Measurements from ENCODE around the gene NALF2.
A peak's percentile ranks its signal among the peaks of the same experiment; 100 is the strongest.

Gene NALF2

DNA sequence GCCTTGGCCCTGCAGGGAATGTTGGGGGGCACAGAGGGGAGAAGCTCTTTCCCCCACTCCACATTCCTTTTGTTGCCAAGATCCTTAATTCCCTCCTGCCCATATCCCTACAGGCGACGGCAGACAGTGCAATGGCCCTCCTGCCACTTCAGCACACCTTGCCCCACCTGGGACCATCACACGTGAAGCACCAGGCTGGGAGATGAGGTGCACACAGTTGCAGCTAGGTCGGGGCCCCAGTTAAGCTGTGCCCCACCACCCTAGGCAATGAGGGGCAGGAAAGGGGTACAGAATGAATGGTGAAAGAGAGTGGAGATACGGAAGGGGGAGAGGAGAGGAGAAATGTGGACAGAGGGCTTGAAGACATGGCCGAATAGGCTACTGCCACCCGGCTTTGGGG is 26.2 kb downstream of the NALF2 start:
- no peak for DNase-seq

DNA sequence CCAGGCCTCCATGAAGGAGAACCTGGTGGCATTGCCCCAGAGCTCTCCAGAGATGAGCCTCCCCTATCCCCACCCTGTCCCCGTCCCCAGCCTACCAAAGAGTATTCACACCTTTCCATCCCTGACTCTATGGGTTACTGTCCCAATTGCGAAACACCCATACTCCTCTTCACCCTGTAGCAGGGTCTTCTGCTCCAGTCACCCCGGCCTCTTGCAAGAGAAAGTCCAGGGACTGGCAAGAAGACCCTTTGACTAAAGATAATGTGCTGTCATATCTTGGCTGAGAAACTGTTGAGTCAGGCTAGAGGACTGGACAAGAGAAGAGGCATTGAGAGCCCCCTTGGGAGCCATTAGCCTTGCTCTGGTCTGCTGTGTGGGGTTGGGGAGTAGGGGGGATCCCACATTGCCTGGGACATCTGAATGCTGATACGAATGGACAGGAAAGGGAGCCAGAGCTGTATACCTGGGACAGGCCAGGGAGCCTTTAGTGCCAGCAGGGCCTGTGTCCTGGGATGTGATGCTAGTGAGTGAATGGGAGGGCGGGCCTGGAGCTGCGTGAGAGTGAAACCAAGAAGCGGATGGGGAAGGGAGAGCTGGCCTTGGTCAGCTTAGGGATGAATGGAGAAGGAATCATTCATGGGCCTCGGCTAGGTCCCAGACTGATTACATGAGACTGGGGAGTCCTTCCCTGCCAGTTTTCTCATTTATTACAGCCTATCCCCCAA is 27.1 kb downstream of the NALF2 start:
- no peak for DNase-seq

DNA sequence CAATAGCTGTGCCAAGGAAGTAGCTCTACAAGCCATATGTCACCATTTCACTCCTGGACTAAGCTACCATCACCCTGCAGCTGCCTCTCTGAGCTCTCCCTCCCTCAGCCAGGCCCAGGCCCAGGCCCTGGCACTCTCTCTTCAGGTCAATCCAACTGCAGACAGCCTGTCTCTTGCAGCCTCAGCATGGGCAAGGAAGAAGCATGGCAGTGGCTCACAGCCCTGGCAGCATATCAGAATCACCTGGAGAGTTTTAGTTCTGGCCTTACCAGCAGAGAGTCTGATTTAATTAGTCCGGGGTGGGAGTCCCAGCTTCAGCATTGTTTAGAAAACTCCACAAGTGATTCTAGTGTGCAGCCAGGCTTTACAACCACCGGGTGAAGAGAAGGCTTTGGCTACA is 31.5 kb downstream of the NALF2 start:
- peak in 1 of 2 experiments; percentile 42 for DNase-seq

DNA sequence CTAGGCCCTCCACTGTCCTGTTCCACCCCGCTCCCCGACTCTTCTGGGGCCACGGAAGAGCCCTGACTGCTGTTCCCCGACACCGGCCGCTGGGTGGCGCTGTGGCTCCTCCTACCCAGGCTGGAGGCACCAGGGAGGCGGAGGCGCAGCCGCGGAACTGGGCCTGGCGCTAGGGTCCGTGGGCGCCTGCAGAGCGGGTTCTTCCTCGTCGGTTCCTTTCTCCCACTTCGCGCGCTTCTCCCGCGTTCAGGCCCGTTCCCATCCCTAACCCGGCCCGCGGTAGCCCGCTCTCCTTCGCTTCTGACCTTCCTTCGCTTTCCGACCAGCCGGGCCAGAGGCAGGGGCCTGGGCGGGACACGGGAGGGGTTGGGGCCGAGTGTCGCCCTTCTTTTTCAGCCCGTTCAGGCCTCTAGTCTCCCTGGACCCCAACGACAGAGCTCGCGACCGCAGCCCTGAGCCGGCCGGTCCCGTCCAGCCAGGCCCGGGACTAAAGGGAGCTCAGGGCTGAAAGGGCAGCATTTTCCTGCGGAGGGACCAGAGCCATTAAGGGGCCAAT is 34.3 kb downstream of the NALF2 start:
- no peak for DNase-seq

DNA sequence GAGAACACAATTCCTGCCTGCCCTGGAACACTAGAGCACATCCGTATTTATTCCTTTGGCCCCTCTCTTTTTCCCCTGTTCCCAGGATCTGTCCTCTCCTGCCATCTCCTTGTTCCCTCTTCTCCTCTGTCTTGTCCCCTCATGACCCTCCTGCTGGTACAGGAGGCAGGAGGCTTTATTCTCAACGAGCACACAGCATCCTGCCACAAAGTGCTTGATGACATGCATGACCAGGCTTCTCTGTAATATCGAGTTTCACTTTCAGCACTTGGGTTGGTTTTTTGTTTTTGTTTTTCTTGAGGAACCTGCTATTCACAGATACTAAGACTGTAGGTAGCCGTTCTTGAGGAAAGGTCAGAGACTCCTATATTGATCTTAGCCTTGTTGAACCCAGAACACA is 35.3 kb downstream of the NALF2 start:
- no peak for DNase-seq

DNA sequence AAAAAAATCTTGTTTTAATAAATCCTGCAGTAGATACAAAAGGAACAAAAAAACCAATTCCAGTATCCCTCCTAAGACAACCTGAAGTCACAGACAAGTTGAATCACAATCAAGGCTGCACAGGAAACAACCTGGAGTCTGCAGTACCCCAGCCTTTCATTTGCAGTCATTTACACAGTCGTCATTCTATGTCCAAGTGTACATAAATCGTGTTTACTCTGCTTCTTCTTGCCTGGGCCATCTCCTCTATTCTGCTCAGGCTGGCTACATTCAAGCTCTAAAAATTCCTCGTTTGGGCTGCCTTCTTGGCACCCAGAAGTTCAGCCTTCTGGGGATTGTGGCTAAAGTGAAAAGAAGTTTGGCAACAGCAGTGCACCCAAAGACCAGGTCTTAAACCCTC is 37.8 kb downstream of the NALF2 start:
- DNase-seq, result no peak

DNA sequence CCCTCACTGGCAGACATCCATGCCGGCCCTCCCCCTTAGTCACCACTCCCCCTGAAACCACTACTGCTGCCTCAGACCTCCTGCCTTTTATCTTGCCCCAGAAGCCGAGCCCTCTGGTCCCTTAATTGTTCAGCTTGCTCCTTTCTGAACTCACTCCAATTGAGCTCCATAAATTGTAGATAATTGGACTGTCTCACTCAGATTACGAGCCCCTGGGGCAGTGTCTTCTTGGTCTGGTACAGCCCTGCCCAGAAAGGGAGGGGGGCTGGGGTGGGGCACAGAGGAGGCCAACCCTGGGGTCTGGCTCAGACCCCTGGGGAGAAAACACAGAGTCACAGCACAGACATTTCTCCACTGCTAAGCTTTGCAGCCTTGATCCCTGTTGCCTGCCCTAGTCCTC is 39.4 kb downstream of the NALF2 start:
- DNase-seq, result no peak

DNA sequence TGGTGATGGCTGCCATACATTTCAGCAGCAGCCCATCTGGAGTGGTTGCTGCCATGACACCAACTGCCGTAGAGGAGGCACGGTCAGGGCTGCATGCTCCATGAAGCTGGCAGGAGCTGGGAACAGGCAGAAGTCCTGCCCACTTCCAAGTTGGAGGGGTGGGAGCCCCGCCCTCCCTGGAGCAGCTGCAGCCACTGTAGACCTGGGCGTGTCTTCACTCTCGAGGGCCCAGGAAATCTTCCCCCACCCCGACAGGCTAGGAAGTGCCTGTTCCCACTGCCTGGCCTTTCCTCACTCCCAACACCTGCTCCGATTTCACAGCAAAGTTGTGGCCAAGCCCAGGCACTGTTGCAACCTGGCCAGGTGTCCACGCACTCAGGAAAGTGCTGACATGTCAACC is 42.3 kb downstream of the NALF2 start:
- no peak for DNase-seq

DNA sequence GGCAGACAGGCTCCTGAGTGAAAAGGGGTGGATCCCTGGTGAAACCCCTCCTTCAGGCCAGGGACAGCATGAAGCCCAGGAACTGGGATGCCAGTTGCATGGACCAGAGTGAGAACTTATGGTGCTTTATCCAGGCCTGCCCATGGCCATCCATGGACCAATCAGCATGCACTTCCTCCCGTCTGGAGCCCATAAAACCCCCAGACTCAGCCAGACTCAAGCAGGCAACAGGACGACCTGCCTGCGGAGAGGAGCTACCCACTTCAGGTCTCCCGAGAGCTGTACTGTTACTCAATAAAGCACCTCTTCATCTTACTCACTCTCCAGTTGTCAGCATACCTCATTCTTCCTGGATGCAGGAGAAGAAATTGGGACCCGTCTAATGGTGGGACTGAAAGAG is 42.9 kb downstream of the NALF2 start:
- DNase-seq, result no peak

DNA sequence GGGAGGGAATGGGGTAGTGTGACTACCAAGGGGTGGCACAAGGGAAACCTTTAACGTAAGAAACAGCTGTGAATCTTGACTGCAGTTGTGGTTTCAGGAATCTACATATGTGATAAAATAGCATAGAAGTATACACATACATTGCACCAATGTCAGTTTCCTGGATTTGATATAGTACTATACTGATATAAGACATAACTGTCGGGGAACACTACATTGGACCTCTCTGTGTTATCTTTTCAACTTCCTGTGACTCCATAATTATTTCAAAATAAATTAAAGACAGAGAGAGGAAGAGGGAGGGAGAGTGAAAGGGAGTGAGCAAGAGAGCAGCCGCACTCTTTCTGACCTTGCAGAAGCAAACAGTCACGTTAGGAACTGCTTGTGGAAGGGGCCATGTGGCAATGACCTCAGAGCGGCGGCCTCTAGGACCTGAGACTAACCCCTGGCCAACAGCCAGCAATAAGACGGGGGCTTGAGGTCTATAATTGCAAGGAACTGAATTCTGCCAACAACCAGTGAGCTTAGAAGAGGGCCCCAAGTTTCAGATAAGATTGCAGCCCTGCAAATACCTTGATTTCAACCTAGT is 47.4 kb downstream of the NALF2 start:
- DNase-seq, result no peak

DNA sequence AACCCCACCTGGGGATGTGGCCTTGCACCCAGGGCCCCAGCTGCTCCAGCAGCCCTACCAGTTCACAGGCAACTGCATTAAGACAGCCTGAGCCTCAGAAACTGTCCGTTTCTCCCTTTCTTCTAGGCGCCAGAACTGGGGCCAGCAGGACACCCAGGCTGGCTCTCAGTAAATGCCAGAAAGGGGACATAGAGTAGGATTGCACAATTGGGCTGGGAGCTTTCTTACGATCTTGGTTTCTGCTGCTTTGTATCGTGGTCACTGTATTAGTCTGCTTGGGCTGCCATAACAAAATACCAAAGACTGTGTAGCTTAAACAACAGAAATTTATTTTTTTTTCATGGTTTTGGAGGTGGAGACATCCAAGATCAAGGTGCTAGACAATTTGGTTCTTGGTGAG is 48.4 kb downstream of the NALF2 start:
- DNase-seq, result no peak

Measured in cerebellar nuclear complex (tissue), 1 donor.